Stimulated activated naive CD8-positive, alpha-beta T cell treated with anti-CD3 and anti-CD28 coated beads, Interleukin-15, amount 100 ng/mL, for 72 hours (primary cell): Measurements from ENCODE around the gene REX1BD.

Source experiments
- ATAC-seq: fragments of 150-1000 bp; cut with Tn5 transposase; 2 replicates; pipeline ENCODE4 v1.10.0; 2021; ENCODE audit warnings: mild to moderate bottlenecking, moderate library complexity
- DNase-seq, 2 donors: peaks; one replicate each; pipeline ENCODE4 v3.0.0; 2021 to 2022
- H3K27ac Mint-ChIP-seq, 2 donors: one replicate each; pipeline ENCODE4 v1.8.0; 2022; ENCODE audit warnings: mild to moderate bottlenecking in 2 of 2, mixed read lengths in 2 of 2, moderate library complexity in 2 of 2
- H3K27me3 Mint-ChIP-seq: one replicate; pipeline ENCODE4 v1.8.0; 2022; ENCODE audit warnings: mixed read lengths
- H3K4me1 Mint-ChIP-seq: one replicate; pipeline ENCODE4 v1.8.0; 2022; ENCODE audit warnings: mild to moderate bottlenecking, mixed read lengths
- H3K4me3 Mint-ChIP-seq, 2 donors: one replicate each; pipeline ENCODE4 v1.8.0; 2022; ENCODE audit warnings: mild to moderate bottlenecking in 2 of 2, mixed read lengths in 2 of 2, moderate library complexity in 1 of 2
- H3K9me3 Mint-ChIP-seq, 2 donors: one replicate each; pipeline ENCODE4 v1.8.0; 2022; ENCODE audit warnings: mixed read lengths in 2 of 2

REX1BD gene

DNA sequence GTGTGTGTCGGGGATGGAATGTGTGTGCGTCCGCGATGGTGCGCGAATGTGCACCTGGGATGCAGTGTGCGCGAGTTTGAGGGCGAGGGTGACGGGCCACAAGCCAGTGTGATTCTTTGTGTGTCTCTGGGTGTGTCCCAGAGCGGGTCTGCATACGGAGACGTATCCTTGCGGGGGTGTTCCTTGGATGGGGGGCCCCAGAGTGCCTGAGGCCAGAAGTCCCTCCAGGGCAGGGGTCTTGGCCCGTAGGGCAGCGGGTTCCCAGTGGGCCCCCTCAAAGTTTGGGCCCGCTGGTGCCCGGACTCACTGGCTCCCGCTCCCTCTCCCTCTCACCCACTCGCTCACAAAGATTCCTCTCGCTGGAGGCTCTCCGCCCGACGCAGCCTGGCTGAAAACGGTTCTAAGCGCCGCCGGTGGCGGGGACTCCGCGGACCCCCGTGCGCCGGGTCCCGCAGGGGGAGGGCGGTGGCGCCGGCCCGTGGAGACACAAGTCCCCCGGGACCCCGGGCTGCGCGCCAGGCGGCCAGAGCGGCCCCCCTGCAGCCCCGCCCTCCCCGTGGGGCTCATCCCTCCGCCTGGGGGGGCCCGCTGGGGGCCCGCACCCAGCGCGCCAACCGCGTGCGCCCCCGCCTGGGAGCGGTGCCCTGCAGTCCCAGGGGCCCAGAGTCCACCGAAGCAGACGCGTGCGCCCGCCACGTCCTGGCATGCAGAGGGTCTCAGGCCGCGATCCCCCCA lies 17.1 kb downstream of the REX1BD start:
- no peak for DNase-seq
- no peak for ATAC-seq
- H3K4me3 Mint-ChIP-seq = no peak overlapping the region
- H3K4me1 Mint-ChIP-seq = peaks cover 19% of the 10 kb centered on the region
- H3K27ac Mint-ChIP-seq = no peak overlapping the region
- peaks cover 85% of the 10 kb centered on the region for H3K27me3 Mint-ChIP-seq
- no peaks in the 10 kb centered on the region for H3K9me3 Mint-ChIP-seq

DNA sequence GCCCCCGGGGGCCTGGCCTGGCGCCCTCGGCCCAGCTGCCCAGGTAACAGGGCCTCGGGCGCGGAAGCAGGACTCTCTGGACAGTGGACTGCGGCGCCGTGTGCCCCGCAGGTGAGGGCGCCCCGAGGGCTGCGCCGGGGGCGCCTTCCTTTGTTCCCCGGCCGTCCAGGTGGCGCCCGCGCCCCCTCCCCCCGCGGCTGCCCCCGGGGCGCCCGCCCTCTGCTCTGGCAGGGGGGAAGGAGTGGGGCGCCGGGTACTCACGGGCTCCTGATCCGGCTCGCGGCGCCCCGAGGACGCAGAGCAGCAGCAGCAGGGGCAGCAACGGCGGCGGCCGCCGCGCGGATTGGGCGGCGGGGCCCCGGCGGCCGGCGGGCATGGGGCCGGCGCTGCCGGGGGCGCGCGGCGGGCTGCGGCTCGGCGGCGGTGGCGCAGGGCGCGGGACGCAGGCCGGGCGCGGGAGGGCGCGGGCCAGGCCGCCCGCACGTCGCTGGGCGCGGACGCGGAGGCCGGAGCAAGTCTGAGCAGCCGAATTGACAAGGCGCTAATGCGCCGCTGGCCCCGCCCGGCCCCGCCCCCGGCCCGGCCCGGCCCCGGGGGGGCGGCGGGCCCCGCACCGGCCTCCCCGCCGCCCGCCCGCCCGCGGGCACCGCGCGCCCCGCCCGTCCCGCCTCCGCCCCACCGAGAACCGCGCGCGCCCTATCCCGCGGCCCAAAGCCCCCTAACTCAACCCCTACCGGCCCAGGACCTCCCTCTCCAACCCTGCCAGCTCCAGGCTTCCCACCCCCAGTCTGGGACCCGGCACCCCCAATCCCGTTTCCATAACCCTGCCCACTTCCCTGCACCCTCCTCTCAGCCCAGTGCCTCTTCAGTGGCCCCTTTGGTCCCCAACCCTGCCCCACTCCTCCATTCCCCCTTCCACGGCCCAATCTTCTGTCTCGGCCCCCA lies 18.0 kb downstream of the REX1BD start, which contains the start of gene CRLF1:
Gene CRLF1, minus strand, starts transcription at position 519 of the 945 bp plus-strand sequence. Its CDS starts 143 bp downstream, at position 376.
- Mint-ChIP-seq H3K4me3 (no peak within 1 kb of the TSS), H3K4me1 (peaks cover 25% of the 10 kb centered on the region), H3K27me3 (peaks cover 88% of the 10 kb centered on the region), H3K9me3 (no peaks in the 10 kb centered on the region), H3K27ac (no peak within 1 kb of the TSS)
- DNase-seq (no peak), ATAC-seq (no peak)

DNA sequence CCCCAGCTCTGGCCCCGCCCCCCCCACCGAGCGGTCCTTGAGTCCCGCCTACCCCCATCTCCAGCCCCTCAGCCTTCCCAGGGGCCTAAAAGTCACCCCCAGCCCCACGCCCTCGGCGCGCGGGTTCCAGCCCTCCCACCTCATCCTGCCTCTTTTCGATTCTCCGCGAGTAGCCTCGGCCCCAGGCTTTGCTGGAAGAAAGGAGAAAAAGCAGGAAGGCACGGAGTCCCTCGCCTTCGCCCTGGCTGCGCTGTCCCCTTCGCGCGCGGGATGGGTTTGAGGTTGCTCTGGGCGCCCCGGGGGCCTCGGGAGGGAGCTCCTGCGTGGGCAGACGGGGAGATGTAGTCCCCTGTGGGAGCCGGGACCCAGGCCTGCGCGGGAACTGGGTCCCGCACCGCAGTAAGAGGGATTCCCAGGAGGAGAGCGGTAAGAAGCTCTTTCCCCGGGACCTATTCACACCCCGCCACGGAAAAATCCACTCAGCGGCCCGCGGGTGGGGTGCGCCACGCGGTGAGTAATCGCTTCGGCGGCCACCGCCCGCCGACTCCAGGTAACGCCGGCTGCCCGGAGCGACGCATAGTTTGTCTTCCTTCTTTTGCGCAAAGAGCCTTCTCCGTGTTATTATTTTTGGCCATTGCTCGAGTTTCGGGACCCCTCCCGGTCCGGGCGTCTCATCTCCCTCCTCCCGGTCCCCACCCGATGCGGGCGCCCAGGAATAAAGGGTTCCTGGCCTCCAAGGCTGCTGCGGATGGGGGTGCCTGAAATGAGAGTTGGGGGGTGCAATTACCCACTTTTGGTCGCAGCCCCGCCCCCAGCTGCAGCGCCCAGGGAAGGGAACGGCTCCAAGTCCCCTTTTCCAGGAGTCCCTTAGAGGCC lies 18.9 kb downstream of the REX1BD start:
- peaks cover 33% of the 10 kb centered on the region for H3K4me1 Mint-ChIP-seq
- no peak for DNase-seq
- peaks cover 88% of the 10 kb centered on the region for H3K27me3 Mint-ChIP-seq
- H3K4me3 Mint-ChIP-seq = peak overlapping the region in 1 of 2 donors; percentile 23
- H3K9me3 Mint-ChIP-seq = no peaks in the 10 kb centered on the region
- ATAC-seq = no peak
- H3K27ac Mint-ChIP-seq = no peak overlapping the region

DNA sequence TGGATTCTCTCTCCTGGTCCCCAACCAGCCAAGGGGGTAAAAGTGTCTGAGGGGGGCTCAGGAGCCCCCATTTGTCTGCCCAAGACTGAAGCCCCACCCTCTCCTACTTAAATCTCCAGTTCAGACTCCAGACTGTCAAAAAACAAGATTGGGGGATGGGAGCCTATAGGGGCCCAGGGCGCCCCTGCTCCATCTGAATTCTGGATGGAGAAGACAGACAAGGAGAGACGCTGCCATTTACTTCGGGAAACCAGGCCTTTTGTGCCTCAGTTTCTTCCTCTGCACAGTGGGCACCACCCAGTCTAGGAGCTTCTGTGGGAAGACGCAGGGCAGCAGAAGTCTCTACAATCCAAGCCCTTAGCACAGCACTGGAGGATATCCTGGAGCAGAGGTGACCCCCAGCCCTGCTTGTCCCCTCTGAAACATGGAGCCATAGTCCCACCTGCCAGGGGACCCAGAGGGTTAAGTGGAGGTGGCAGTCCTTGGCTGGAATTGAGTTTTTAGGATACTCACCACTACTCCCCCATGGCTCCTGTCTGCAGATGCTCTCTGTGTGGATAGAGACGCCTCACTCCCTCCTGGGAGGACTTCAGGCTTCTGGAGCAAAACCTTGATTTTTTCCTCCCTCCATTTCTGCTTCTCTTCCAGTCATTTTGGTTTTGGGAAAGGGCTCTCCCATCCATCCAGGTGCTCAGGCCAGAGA lies 19.7 kb downstream of the REX1BD start:
- Mint-ChIP-seq H3K4me1 (peaks cover 34% of the 10 kb centered on the region), H3K9me3 (no peaks in the 10 kb centered on the region), H3K4me3 (peak overlapping the region in 1 of 2 donors; percentile 23), H3K27me3 (peaks cover 88% of the 10 kb centered on the region), H3K27ac (no peak overlapping the region)
- ATAC-seq (no peak), DNase-seq (no peak)

DNA sequence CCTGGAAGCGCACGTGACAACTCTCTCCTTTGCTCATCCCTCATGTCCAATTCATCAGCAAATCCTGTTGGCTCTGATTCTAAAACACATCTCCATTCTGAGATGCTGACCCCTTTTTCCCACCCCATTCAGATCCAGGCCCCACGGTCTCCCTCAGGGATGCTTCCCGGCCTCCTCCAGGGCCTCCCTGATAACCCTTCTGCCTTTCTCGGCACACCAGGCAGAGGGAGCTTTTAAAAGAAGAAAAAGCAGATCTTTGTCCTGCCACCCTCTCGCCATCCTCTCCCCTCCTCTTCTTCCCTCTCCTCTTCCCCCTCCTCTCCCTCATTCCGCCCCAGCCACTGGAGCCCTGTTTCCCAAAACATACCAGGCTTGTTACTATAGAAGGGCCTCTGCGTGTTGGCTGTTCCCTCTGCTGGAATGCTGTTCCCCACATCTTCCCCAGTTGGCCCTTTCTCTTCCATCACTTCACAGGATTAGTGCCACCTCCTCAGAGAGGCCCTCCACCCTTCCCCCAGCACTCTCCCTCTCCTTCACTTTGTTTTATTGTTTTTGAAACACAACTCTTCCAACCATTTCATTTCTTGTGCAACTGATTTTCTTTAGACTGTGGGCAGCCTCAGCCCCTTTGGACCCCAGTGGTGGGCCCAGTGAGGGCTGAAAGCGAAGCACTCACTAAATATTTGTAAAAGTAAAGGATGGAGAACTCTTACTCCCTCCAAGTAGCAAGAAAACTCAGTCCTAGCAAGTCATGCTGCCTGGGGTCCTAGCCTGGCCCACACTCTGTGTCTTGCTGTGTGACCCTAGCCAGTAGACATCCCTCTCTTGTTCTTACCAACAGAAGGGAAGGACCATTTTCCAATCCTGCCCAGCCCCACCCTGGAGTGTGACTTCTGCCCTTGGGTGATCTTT lies 20.5 kb downstream of the REX1BD start:
- Mint-ChIP-seq H3K27ac (no peak overlapping the region), H3K9me3 (no peaks in the 10 kb centered on the region), H3K4me3 (no peak overlapping the region), H3K27me3 (peaks cover 90% of the 10 kb centered on the region), H3K4me1 (peaks cover 40% of the 10 kb centered on the region)
- ATAC-seq = no peak
- no peak for DNase-seq

DNA sequence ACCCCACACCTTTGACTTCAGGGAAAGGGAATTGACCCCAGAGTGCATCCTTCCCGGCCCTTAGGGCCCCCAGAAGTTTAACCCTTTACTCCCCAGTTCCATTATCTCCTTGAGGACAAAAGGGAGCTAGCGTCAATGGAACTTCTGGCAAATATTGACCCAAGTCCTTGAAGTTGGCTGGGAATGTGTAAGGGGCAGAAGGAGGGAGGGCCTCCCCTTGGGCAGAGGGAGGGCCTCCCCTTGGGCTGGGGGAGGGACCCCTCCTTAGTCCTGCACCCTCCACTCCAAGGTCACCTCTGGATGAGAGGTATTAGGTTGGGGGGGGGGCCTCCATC lies 21.1 kb downstream of the REX1BD start:
- H3K27me3 Mint-ChIP-seq = peaks cover 90% of the 10 kb centered on the region
- no peak for ATAC-seq
- H3K9me3 Mint-ChIP-seq = no peaks in the 10 kb centered on the region
- no peak for DNase-seq
- no peak overlapping the region for H3K27ac Mint-ChIP-seq
- no peak overlapping the region for H3K4me3 Mint-ChIP-seq
- H3K4me1 Mint-ChIP-seq = peaks cover 40% of the 10 kb centered on the region

DNA sequence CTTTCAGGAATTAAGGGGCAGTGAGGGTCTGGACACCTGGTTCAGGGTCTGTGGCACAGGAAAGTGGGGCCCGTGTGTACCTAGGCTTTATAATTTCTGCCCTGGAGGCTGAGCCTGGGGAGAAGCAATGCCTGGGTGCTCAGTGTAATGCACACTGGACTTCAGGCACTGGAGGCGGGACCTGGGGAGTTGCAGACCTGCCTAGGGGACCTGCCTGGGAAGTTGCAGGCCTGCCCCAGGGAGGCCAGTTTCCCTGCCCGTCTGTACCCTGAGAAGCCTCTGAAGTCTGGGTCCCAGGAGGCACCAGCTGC lies 21.6 kb downstream of the REX1BD start:
- DNase-seq (no peak), ATAC-seq (no peak)
- no peaks in the 10 kb centered on the region for H3K9me3 Mint-ChIP-seq
- no peak overlapping the region for H3K27ac Mint-ChIP-seq
- no peak overlapping the region for H3K4me3 Mint-ChIP-seq
- H3K27me3 Mint-ChIP-seq = peaks cover 90% of the 10 kb centered on the region
- peaks cover 40% of the 10 kb centered on the region for H3K4me1 Mint-ChIP-seq

DNA sequence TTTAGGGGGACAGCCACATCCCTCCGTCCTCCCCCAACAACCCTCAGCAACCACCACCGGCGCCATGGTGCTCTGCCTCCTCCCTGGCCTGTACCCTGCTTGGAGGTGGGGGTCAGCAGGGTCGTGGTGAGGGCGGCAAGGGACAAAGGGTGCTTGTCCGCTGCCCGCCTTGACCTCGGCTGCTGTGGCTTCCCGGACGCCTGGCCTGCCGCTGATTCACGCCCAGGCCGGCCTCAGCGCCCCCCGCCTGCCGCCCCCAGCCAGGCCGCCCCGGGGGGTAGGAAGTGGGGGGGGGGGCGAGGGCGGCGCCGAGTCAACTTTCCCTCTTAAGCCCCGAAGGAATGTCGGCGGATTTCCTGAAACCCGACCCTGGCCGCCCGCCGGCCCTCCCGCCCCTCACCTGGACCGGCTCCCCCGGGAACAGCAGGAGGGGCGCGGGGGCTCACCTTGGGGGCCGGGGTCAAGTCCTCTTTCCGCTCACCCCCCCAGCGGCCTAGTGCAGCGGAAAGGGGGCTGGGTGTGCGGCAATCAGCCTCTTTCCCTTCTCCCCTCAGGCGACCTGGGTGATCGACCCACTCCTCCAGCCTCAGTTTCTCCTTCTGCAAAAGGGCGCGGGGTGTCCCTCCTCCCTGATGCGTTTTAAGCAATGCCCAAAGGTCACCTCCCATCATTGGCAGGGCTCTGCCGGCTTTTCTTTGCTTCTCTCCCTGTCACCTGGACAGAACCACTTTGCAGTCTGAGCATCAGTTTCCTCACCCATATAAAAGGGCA lies 22.1 kb downstream of the REX1BD start:
- H3K27me3 Mint-ChIP-seq = peaks cover 90% of the 10 kb centered on the region
- DNase-seq (no peak), ATAC-seq (no peak)
- H3K4me3 Mint-ChIP-seq = peak overlapping the region; percentile 17 to 44
- no peaks in the 10 kb centered on the region for H3K9me3 Mint-ChIP-seq
- no peak overlapping the region for H3K27ac Mint-ChIP-seq
- H3K4me1 Mint-ChIP-seq = peaks cover 40% of the 10 kb centered on the region

DNA sequence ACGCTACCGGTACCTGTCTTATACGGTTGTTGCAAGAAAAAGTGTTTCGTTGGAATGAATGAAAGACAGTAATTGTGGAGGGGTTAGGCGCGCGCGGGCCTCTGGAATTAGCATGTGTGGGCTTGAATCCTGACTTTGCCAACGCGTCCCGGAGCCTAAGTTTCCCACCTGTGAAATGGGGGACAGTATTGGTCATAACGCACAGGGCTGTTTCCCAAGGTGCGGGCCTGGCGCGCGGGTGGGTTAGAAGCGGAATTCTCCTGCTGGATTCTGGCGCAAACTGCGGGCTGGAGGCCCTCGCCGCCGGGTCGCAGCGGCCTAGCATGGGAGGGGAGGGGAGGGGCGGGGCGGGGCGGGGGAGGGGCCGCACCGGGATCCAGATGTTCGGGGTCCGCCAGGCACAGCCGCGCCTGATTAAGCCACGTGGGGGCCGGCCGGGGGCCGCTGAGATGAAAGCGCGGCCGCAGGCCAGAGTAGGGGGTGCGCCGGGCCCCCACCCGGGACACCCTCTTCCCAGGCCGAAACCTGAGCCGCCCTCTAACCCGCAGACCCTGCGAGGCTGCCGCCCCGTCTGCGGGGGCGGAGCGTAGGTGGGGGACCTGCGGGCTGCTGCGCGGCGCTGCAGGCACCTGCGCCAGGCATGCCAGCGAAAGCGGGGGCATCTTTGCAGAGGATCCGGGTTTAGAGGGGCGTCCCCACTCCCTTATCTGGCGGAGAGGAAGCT lies 22.9 kb downstream of the REX1BD start:
- Mint-ChIP-seq H3K4me1 (peaks cover 40% of the 10 kb centered on the region), H3K27ac (no peak overlapping the region), H3K9me3 (no peaks in the 10 kb centered on the region), H3K27me3 (peaks cover 97% of the 10 kb centered on the region), H3K4me3 (peak overlapping the region; percentile 71 to 73)
- ATAC-seq = no peak
- no peak for DNase-seq

DNA sequence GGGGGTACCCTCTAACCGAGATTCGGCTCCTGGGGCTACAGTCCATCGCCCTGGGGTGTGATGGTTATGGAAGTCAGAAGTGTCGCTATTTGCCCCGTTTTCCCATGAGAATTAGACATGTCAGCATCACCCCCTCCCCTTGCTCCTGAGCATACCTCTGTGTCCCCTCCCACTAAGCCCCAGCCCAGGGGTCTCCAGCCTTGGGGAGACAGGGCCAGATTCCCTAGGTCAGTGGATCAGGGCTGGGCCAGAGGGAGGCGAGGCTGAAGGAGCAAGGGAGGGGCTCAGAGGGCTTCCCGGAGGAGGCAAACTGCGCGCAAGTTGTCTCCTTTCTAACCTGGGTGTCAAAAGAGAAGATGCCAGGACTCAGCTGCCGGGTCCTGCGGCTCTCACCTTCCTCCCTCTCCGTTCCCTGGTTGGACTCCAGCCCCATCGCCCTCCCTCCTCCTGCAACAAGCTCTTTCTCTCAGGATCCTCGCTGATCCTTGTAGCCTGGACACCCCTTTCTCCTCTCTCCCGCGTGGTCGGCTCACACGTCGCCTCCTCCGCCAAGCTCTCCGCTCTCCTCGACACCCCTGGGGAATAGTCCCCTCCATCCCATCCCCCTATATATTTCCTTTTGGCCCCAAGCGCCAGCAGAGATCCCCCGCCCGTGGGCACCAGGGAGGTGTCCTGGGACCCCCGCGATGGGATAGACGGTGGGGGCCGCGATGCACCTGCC lies 23.6 kb downstream of the REX1BD start:
- H3K4me1 Mint-ChIP-seq = peaks cover 39% of the 10 kb centered on the region
- peaks cover 99% of the 10 kb centered on the region for H3K27me3 Mint-ChIP-seq
- H3K27ac Mint-ChIP-seq = peak overlapping the region in 1 of 2 donors; percentile 40

DNA sequence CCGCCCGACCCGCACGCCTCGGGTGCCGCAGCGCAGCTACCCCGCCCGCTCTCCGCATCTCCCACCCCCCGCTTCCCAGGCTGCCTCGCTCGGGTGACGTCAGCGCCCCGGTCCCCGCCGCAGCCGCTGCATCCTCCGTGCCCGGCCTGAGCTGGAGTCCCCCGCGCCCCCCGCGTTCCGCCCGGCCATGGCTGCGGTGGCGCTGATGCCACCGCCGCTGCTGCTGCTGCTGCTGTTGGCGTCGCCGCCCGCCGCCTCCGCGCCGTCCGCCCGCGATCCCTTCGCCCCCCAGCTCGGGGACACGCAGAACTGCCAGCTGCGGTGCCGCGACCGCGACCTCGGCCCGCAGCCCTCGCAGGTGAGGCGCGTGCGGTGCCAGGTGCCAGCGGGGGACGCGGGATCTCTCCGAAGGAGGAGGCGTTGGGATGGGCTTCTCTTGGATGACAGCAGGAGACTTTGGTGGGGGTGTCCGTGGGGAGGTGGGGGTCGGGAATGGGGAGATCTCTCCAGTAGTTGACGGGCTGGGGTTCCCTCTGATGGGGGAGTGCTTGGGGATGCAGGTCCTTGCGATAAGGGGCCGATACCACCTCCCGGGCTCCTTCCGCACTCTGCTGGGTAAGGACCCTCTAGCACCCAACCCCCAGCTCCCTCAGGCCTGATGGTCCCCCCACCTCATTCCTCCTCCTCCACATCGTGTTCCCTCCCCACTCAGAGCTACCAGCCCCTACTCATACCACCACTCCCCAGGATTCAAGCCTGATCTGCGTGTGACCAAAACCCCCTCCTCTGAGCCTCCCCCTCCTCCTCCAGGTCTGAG lies 24.4 kb downstream of the REX1BD start, which contains the start of gene TMEM59L:
Gene TMEM59L, plus strand, starts transcription at position 99 of the 817 bp plus-strand sequence. Its CDS starts 89 bp downstream, at position 188.
- Mint-ChIP-seq H3K27ac (peak within 1 kb of the TSS; percentile 40 to 81), H3K4me1 (peaks cover 31% of the 10 kb centered on the region), H3K4me3 (peak within 1 kb of the TSS; percentile 71 to 73), H3K9me3 (no peaks in the 10 kb centered on the region), H3K27me3 (peaks cover 99% of the 10 kb centered on the region)
- no peak for DNase-seq
- ATAC-seq = peak; percentile 46

More for the DNA sequence above, 23.6 kb downstream of the REX1BD start:
- peak; percentile 24 for ATAC-seq
- Mint-ChIP-seq H3K9me3 (no peaks in the 10 kb centered on the region), H3K4me3 (peak overlapping the region; percentile 71 to 73)
- no peak for DNase-seq
